Endothelial cell of umbilical vein (primary cell): ENCODE measurements around the gene HDGFL2. TPM values are rescaled to one million over a fixed set of nuclear protein-coding genes. Genes with fewer than 3 reads are reported as not detected.

Source experiments
- BruUV-seq: library from RNA; stranded (reverse); fragments of 400-500 nt; replicated peaks from 2 replicates; lab custom pipeline; 2021; lab: Mats Ljungman, UMichigan
- CTCF ChIA-PET: fragments of 300-600, 350-600 bp; sonication (Branson Sonifier 250); formaldehyde crosslinking; loops from one replicate; lab custom pipeline; 2021; ENCODE audit warnings: antibody characterized with exemption, inconsistent platforms; lab: Charles Lee
- POLR2A ChIA-PET: fragments of 300-600, 350-600 bp; sonication (Branson Sonifier 250); formaldehyde crosslinking; loops from one replicate; lab custom pipeline; 2021; ENCODE audit warnings: antibody characterized with exemption, inconsistent platforms; lab: Charles Lee
- DNase-seq: peaks from one replicate; pipeline ENCODE4 v3.0.0-alpha.2; 2011; ENCODE audit warnings: low read depth, low spot score
- FAIRE-seq: peaks from 2 replicates; lab custom pipeline; 2011; peaks lifted over from hg19 to GRCh38; lab: Jason Lieb, UNC
- H2AFZ ChIP-seq: 2 replicates; pipeline ENCODE4 v1.6.0; 2012; ENCODE audit warnings: low read depth, low read length, control low read depth, inconsistent platforms
- H3K27ac ChIP-seq: 2 replicates; pipeline ENCODE4 v1.5.1; 2011; ENCODE audit warnings: low read depth, mild to moderate bottlenecking, control low read depth, low read length, moderate library complexity; ENCODE audit not compliant: insufficient read depth
- H3K27me3 ChIP-seq, 2 experiments: 2 replicates each; pipeline versions ENCODE4 v1.6.0 to v1.6.1; 2011; ENCODE audit warnings: low read length in 2 of 2, mixed read lengths in 1 of 2; ENCODE audit not compliant: control insufficient read depth in 2 of 2, insufficient read depth in 2 of 2
- H3K36me3 ChIP-seq, 2 experiments: 2 replicates in 1 of 2; 3 replicates in 1 of 2; pipeline ENCODE4 v1.5.1; 2011; ENCODE audit warnings: low read length in 2 of 2, mild to moderate bottlenecking in 1 of 2, moderate library complexity in 1 of 2; ENCODE audit not compliant: control insufficient read depth in 2 of 2, insufficient read depth in 2 of 2; ENCODE audit errors: extremely low read depth in 1 of 2
- H3K4me1 ChIP-seq: 3 replicates; pipeline ENCODE4 v1.5.1; 2011; ENCODE audit warnings: mild to moderate bottlenecking, low read length; ENCODE audit not compliant: control insufficient read depth, insufficient read depth; ENCODE audit errors: extremely low read depth
- H3K4me2 ChIP-seq: 2 replicates; pipeline ENCODE4 v1.6.1; 2011; ENCODE audit warnings: low read length, control low read depth, mixed read lengths; ENCODE audit not compliant: insufficient read depth
- H3K4me3 ChIP-seq, 3 experiments: fragments of 200-600 bp in 1 of 3; sonication (generic), shearing (Covaris generic) in 1 of 3; replicated peaks in 1 of 3; 2 replicates each; pipeline ENCODE4 v1.5.1; 2011 to 2016; ENCODE audit warnings: control low read depth in 3 of 3, low read length in 3 of 3, mild to moderate bottlenecking in 2 of 3, inconsistent platforms in 1 of 3, low read depth in 1 of 3, moderate library complexity in 1 of 3; ENCODE audit not compliant: insufficient read depth in 1 of 3
- H3K79me2 ChIP-seq: 2 replicates; pipeline ENCODE4 v1.6.0; 2012; ENCODE audit warnings: low read length, inconsistent platforms; ENCODE audit not compliant: control insufficient read depth, insufficient read depth
- H3K9ac ChIP-seq: replicated peaks from 2 replicates; pipeline ENCODE3; 2011; ENCODE audit warnings: low read length, control low read depth; ENCODE audit not compliant: insufficient read depth; ENCODE audit errors: extremely low read depth
- H3K9me1 ChIP-seq: replicated peaks from 3 replicates; pipeline ENCODE4 v1.6.0; 2011; ENCODE audit warnings: mild to moderate bottlenecking, low read length; ENCODE audit not compliant: control insufficient read depth, insufficient read depth; ENCODE audit errors: extremely low read depth
- H3K9me3 ChIP-seq: replicated peaks from 2 replicates; pipeline ENCODE4 v1.5.1; 2012; ENCODE audit warnings: low read length, inconsistent platforms; ENCODE audit not compliant: control insufficient read depth, insufficient read depth
- H4K20me1 ChIP-seq: replicated peaks from 2 replicates; pipeline ENCODE3; 2011; ENCODE audit warnings: mild to moderate bottlenecking, low read length; ENCODE audit not compliant: control insufficient read depth, insufficient read depth; ENCODE audit errors: extremely low read depth
- EZH2 ChIP-seq: IDR thresholded peaks from 2 replicates; pipeline ENCODE4 v1.6.1; 2012; ENCODE audit warnings: borderline replicate concordance, low read depth, mild to moderate bottlenecking, moderate library complexity, low read length, inconsistent platforms; ENCODE audit not compliant: severe bottlenecking
- FOS ChIP-seq: IDR thresholded peaks from 2 replicates; pipeline ENCODE4 v1.6.1; 2011; ENCODE audit warnings: mild to moderate bottlenecking, low read length, moderate library complexity, borderline replicate concordance; ENCODE audit not compliant: insufficient read depth
- GATA2 ChIP-seq: IDR thresholded peaks from 2 replicates; pipeline ENCODE4 v1.7.0; 2011; ENCODE audit warnings: low read depth, mild to moderate bottlenecking, moderate library complexity, mixed read lengths, low read length; ENCODE audit not compliant: insufficient read length, insufficient read depth
- JUN ChIP-seq: IDR thresholded peaks from 2 replicates; pipeline ENCODE4 v1.6.1; 2011; ENCODE audit warnings: borderline replicate concordance, low read depth; ENCODE audit not compliant: insufficient read length, insufficient read depth
- MYC ChIP-seq: IDR thresholded peaks from one replicate; pipeline ENCODE4 v1.6.1; 2011; ENCODE audit warnings: mild to moderate bottlenecking, low read depth, low read length
- POLR2A ChIP-seq: IDR thresholded peaks from 2 replicates; pipeline ENCODE4 v1.6.1; 2012; ENCODE audit warnings: low read depth, mild to moderate bottlenecking, control low read depth, low read length
- POLR2AphosphoS5 ChIP-seq: IDR thresholded peaks from 2 replicates; pipeline ENCODE4 v1.6.1; 2012; ENCODE audit warnings: low read depth, mild to moderate bottlenecking, control low read depth, low read length, moderate library complexity; ENCODE audit not compliant: insufficient read depth
- dilution Hi-C: fragments of 300-500 bp; cut with MboI; formaldehyde crosslinking; loops from one replicate; pipeline ENCODE4 v1.15.0; 2019; ENCODE audit warnings: low sequenced_read_pairs; ENCODE audit not compliant: extremely low pct_ligation_motif_present
- intact Hi-C: fragments of 100-400 bp; cut with micrococcal nuclease; formaldehyde crosslinking; loops from one replicate; pipeline ENCODE4 v1.10.0; 2022
- polyA plus RNA-seq, 4 experiments: library from polyadenylated mRNA; depleted of rRNA in 3 of 4; stranded (reverse) in 3 of 4; unstranded in 1 of 4; fragments of >200 nt; gene quantifications; 2 replicates each; pipeline versions ENCODE4 v1.2.1 to v1.2.3, GENCODE V29; 2011 to 2012; ENCODE audit warnings: missing spikeins in 1 of 4
- total RNA-seq: library from RNA; stranded (reverse); gene quantifications from 2 replicates; pipeline ENCODE4 v1.2.3, GENCODE V29; 2021
- TF ChIP-seq, protein P1 (sequence below): IDR thresholded peaks from 2 replicates; pipeline ENCODE4 v1.6.1; 2011; ENCODE audit not compliant: insufficient read depth, insufficient read length

HDGFL2 gene
- total and polyA plus RNA-seq, 2 donors (not counting 3 experiments of a cell fraction or from before 2014, with no cell fraction given): 39.1 to 79.6 TPM

DNA sequence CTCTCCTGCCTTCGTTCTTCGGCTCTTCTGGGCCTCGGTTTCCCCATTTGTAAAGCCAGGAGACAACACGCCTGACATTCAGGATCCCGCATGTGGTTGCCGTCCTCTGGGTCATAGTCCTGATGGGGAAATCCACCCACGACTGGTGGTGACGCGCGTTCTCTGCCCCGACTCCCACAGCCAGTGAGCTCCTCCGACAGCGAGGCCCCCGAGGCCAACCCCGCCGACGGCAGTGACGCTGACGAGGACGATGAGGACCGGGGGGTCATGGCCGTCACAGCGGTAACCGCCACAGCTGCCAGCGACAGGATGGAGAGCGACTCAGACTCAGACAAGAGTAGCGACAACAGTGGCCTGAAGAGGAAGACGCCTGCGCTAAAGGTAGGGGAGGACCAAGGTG is 16.4 kb downstream of the HDGFL2 start:
- ChIA-PET CTCF (no interaction called here), POLR2A (no interaction called here)
- Histone ChIP-seq H3K79me2 (no peaks in the 10 kb centered on the region), H3K27ac (no peak overlapping the region), H3K27me3 (no peaks in the 10 kb centered on the region), H3K4me3 (no peak overlapping the region), H2AFZ (no peak overlapping the region), H3K9ac (no peak overlapping the region), H3K9me3 (no peaks in the 10 kb centered on the region), H3K9me1 (no peaks in the 10 kb centered on the region), H3K4me1 (no peaks in the 10 kb centered on the region), H4K20me1 (no peaks in the 10 kb centered on the region), H3K36me3 (peaks cover 5 to 33% of the 10 kb centered on the region in 2 experiments), H3K4me2 (no peak overlapping the region)
- intact Hi-C loops: no loop called here
- no peak for DNase-seq
- dilution Hi-C loops: no loop called here
- FAIRE-seq: no peak
- TF ChIP-seq MYC (no peak), EZH2 (no peak), POLR2AphosphoS5 (no peak)
- TF ChIP-seq, protein P1, sequence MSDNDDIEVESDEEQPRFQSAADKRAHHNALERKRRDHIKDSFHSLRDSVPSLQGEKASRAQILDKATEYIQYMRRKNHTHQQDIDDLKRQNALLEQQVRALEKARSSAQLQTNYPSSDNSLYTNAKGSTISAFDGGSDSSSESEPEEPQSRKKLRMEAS: no peak
- BruUV-seq: no TSS peak

DNA sequence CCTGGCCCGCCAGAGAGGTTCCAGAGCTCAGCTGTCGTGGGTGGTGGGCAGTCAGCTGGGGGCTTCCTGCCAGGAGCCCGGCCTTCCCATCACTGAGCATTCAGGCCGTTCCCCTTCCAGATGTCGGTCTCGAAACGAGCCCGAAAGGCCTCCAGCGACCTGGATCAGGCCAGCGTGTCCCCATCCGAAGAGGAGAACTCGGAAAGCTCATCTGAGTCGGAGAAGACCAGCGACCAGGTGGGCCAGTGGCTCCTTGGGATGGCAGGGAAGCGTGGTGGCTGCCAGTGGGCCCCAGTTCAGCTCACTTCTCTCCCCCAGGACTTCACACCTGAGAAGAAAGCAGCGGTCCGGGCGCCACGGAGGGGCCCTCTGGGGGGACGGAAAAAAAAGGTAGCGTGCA is 19.3 kb downstream of the HDGFL2 start:
- TF ChIP-seq MYC (no peak), FOS (no peak), GATA2 (no peak), POLR2A (no peak), JUN (no peak), POLR2AphosphoS5 (no peak)
- FAIRE-seq: no peak
- H3K4me1 ChIP-seq: no peaks in the 10 kb centered on the region
- no peak overlapping the region for H3K4me2 ChIP-seq
- no peaks in the 10 kb centered on the region for H3K9me1 ChIP-seq
- H3K36me3 ChIP-seq: peaks cover 2 to 42% of the 10 kb centered on the region in 2 experiments
- ChIA-PET POLR2A (no interaction called here), CTCF (no interaction called here)
- H3K27me3 ChIP-seq: no peaks in the 10 kb centered on the region
- no peak overlapping the region for H3K9ac ChIP-seq
- no peak overlapping the region for H2AFZ ChIP-seq
- intact Hi-C loops (no loop called here), dilution Hi-C loops (no loop called here)
- no peak overlapping the region for H3K27ac ChIP-seq
- no peaks in the 10 kb centered on the region for H3K79me2 ChIP-seq
- no peaks in the 10 kb centered on the region for H4K20me1 ChIP-seq
- BruUV-seq: no TSS peak
- H3K4me3 ChIP-seq: no peak overlapping the region
- no peak for DNase-seq
- H3K9me3 ChIP-seq: no peaks in the 10 kb centered on the region
